Fibroblast of lung (primary cell): Measurements from ENCODE around the gene CCDC12. TPM values are rescaled to one million over a fixed set of nuclear protein-coding genes. Genes with fewer than 3 reads are reported as not detected.

Source experiments
- DNase-seq, 2 donors: peaks; one replicate each; pipeline versions ENCODE4 v3.0.0 to v3.0.0-alpha.2; 2010; ENCODE audit warnings: low read depth in 2 of 2
- H2AFZ ChIP-seq: 2 replicates; pipeline ENCODE4 v1.5.1; 2012; ENCODE audit warnings: low read length, control low read depth, inconsistent platforms
- H3K27ac ChIP-seq: 2 replicates; pipeline ENCODE4 v1.5.1; 2011; ENCODE audit warnings: low read length, control low read depth; ENCODE audit not compliant: insufficient read depth
- H3K27me3 ChIP-seq: 2 replicates; pipeline ENCODE4 v1.5.1; 2011; ENCODE audit warnings: mild to moderate bottlenecking, low read length; ENCODE audit not compliant: control insufficient read depth, insufficient read depth
- H3K36me3 ChIP-seq: 2 replicates; pipeline ENCODE4 v1.5.1; 2011; ENCODE audit warnings: low read length; ENCODE audit not compliant: control insufficient read depth, insufficient read depth
- H3K4me1 ChIP-seq: 2 replicates; pipeline ENCODE4 v1.5.1; 2011; ENCODE audit warnings: low read length; ENCODE audit not compliant: control insufficient read depth, insufficient read depth; ENCODE audit errors: extremely low read depth
- H3K4me2 ChIP-seq: 2 replicates; pipeline ENCODE4 v1.5.1; 2011; ENCODE audit warnings: low read length, control low read depth; ENCODE audit not compliant: insufficient read depth; ENCODE audit errors: extremely low read depth
- H3K4me3 ChIP-seq, 4 experiments: fragments of 200-600 bp in 1 of 4; sonication (generic) in 1 of 4; replicated peaks in 1 of 4; 2 replicates each; pipeline ENCODE4 v1.5.1; 2011 to 2016; ENCODE audit warnings: low read length in 4 of 4, low read depth in 3 of 4, mild to moderate bottlenecking in 3 of 4, control low read depth in 2 of 4, inconsistent platforms in 1 of 4, mixed read lengths in 1 of 4; ENCODE audit not compliant: insufficient read depth in 1 of 4; ENCODE audit errors: control extremely low read depth in 1 of 4
- H3K79me2 ChIP-seq: 2 replicates; pipeline ENCODE4 v1.5.1; 2012; ENCODE audit warnings: mild to moderate bottlenecking, low read length, inconsistent platforms; ENCODE audit not compliant: control insufficient read depth, insufficient read depth
- H3K9ac ChIP-seq: 2 replicates; pipeline ENCODE4 v1.5.1; 2011; ENCODE audit warnings: mild to moderate bottlenecking, low read length, control low read depth; ENCODE audit not compliant: insufficient read depth
- H3K9me3 ChIP-seq: 2 replicates; pipeline ENCODE4 v1.5.1; 2012; ENCODE audit warnings: low read depth, low read length; ENCODE audit not compliant: control insufficient read depth, insufficient read depth
- H4K20me1 ChIP-seq: 2 replicates; pipeline ENCODE4 v1.5.1; 2011; ENCODE audit warnings: low read length; ENCODE audit not compliant: control insufficient read depth, insufficient read depth; ENCODE audit errors: extremely low read depth
- EZH2 ChIP-seq: IDR thresholded peaks from 2 replicates; pipeline ENCODE4 v1.5.1; 2012; ENCODE audit warnings: low read length, control low read depth, mild to moderate bottlenecking; ENCODE audit errors: missing control alignments
- polyA plus RNA-seq, 2 donors: library from polyadenylated mRNA; depleted of rRNA in 1 of 2; stranded (reverse) in 1 of 2; unstranded in 1 of 2; fragments of >200 nt; gene quantifications; 2 replicates each; pipeline ENCODE4 v1.2.1, GENCODE V29; 2011 to 2012; ENCODE audit warnings: missing spikeins in 1 of 2
- total RNA-seq: library from RNA; depleted of rRNA; stranded (reverse); fragments of >200 nt; gene quantifications from 2 replicates; pipeline ENCODE4 v1.2.1, GENCODE V29; 2014
- TF ChIP-seq, protein P1 (sequence below), 2 donors: IDR thresholded peaks in 1 of 2; conservative IDR thresholded peaks in 1 of 2; 1 replicate in 1 of 2; 2 replicates in 1 of 2; pipeline ENCODE4 v1.5.1; 2011 to 2012; ENCODE audit warnings: low read length in 2 of 2, control low read depth in 1 of 2, inconsistent platforms in 1 of 2, low read depth in 1 of 2, mild to moderate bottlenecking in 1 of 2

CCDC12 gene
- total and polyA plus RNA-seq, 2 donors (not counting 1 experiment from before 2014, with no cell fraction given): 28.0 to 29.2 TPM

DNA sequence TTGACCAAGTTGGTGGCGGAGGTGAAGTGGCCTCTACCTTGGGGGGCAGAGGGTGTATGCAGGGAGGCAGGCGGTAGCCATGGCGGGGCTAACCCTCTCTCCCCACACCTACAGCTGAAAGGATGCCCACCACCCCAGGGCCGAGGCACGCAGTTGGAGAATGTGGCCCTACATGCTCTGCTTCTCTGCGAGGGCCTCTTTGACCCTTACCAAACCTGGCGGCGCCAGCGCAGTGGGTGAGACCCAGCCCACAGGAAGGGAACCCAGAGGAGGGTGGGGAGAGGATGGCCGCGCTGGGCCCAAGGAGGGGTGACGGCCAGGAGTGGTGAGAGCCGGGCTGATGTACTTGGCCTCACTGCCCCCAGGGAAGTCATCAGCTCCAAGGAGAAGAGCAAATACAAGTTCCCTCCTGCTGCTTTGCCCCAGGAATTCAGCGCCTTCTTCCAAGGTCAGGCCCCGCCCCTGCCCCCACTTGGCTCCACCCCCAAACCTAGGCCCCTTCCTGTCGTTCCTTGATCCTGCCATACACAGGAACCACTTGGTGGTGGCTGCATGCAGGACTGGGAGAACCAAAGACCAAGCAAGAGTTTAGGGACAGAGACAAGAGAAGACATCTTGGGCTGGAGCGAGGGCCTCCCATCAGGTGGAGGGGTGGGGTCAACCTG, 12.7 kb upstream of the CCDC12 start:
- H3K4me2 ChIP-seq: no peak overlapping the region
- no peaks in the 10 kb centered on the region for H4K20me1 ChIP-seq
- no peak overlapping the region for H3K27ac ChIP-seq
- no peaks in the 10 kb centered on the region for H3K4me1 ChIP-seq
- H3K4me3 ChIP-seq: no peak overlapping the region
- no peak overlapping the region for H2AFZ ChIP-seq
- TF ChIP-seq EZH2: no peak
- no peaks in the 10 kb centered on the region for H3K79me2 ChIP-seq
- H3K27me3 ChIP-seq: no peaks in the 10 kb centered on the region
- H3K9ac ChIP-seq: no peak overlapping the region
- DNase-seq: no peak
- no peaks in the 10 kb centered on the region for H3K36me3 ChIP-seq
- no peaks in the 10 kb centered on the region for H3K9me3 ChIP-seq

DNA sequence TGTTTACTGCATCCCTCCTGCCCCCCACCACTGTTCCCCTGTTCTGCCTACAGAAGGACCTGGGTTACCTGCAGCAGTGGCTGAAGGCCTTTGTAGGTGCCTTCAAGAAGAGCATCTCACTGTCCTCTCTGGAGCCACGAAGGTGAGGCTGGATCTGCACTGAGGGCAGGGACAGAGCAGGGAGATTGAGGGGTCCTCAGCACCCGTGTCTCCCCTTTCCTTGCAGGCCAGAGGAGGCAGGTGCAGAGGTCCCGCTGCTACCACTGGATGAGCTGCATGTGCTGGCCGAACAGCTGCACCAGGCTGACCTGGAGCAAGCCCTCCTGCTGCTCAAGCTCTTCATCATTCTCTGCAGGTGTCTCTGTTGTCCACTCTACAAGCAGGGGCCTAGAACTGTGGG, 12.1 kb upstream of the CCDC12 start:
- Histone ChIP-seq H3K4me1 (no peaks in the 10 kb centered on the region), H2AFZ (no peak overlapping the region), H4K20me1 (no peaks in the 10 kb centered on the region), H3K9ac (no peak overlapping the region), H3K27ac (no peak overlapping the region), H3K4me3 (no peak overlapping the region), H3K27me3 (no peaks in the 10 kb centered on the region), H3K79me2 (no peaks in the 10 kb centered on the region), H3K36me3 (no peaks in the 10 kb centered on the region), H3K4me2 (no peak overlapping the region), H3K9me3 (no peaks in the 10 kb centered on the region)
- TF ChIP-seq, protein P1, sequence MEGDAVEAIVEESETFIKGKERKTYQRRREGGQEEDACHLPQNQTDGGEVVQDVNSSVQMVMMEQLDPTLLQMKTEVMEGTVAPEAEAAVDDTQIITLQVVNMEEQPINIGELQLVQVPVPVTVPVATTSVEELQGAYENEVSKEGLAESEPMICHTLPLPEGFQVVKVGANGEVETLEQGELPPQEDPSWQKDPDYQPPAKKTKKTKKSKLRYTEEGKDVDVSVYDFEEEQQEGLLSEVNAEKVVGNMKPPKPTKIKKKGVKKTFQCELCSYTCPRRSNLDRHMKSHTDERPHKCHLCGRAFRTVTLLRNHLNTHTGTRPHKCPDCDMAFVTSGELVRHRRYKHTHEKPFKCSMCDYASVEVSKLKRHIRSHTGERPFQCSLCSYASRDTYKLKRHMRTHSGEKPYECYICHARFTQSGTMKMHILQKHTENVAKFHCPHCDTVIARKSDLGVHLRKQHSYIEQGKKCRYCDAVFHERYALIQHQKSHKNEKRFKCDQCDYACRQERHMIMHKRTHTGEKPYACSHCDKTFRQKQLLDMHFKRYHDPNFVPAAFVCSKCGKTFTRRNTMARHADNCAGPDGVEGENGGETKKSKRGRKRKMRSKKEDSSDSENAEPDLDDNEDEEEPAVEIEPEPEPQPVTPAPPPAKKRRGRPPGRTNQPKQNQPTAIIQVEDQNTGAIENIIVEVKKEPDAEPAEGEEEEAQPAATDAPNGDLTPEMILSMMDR (conservative IDR thresholded peaks at IDR 0.05 in 1 of 2, IDR thresholded peaks at IDR 0.05 in 1 of 2; ENCODE audit: low read depth in 1 of 2, low read length in 2 of 2): no peak
- DNase-seq: no peak

DNA sequence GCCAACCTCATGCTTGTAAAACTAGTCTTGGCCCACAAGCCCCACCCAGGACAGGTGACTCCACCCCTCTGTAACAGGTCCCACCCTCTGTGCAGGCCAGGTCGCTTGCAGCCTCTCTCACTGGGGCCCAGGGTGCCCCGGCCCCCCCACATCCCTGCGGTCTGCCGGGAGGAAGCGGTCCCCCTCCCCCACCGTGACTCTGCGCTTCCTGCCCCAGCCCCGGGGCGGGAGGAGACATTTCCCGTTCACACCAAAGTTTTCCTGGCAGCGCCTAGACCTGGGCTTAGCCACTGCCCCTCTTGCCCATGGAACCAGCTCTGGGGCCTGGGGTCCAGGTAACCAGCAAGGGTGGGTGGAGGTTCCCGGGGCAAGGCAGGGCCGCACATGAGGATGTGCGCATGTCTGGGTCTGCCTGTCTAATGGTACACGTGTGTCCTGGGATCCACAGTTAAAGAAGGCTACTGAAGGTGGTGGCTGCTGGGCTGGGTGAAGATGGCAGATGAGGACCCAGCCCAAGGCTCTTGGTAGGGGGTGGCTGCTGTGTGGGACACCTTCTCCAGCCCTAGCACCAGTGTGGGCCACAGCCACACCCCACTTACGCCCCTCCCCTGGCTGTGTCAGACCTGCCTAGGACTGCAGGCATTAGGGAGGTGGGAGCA, 11.3 kb upstream of the CCDC12 start:
- no peak overlapping the region for H3K4me3 ChIP-seq
- no peaks in the 10 kb centered on the region for H3K79me2 ChIP-seq
- no peak for DNase-seq
- H3K27ac ChIP-seq: no peak overlapping the region
- no peak overlapping the region for H3K4me2 ChIP-seq
- TF ChIP-seq EZH2: no peak
- TF ChIP-seq, protein P1 (conservative IDR thresholded peaks at IDR 0.05 in 1 of 2, IDR thresholded peaks at IDR 0.05 in 1 of 2; ENCODE audit: low read depth in 1 of 2, low read length in 2 of 2): no peak
- H3K4me1 ChIP-seq: no peaks in the 10 kb centered on the region
- no peaks in the 10 kb centered on the region for H4K20me1 ChIP-seq
- H2AFZ ChIP-seq: no peak overlapping the region
- H3K36me3 ChIP-seq: no peaks in the 10 kb centered on the region
- no peaks in the 10 kb centered on the region for H3K27me3 ChIP-seq
- no peaks in the 10 kb centered on the region for H3K9me3 ChIP-seq
- H3K9ac ChIP-seq: no peak overlapping the region
